Measurements from ENCODE around the gene C13orf42.
A peak's percentile ranks its signal among the peaks of the same experiment; 100 is the strongest.
"Not testable (repeated sequence)": the region's sequence is repeated elsewhere in the genome, so short reads cannot be mapped to it uniquely, and the experiment has no call there.

The C13orf42 gene

DNA sequence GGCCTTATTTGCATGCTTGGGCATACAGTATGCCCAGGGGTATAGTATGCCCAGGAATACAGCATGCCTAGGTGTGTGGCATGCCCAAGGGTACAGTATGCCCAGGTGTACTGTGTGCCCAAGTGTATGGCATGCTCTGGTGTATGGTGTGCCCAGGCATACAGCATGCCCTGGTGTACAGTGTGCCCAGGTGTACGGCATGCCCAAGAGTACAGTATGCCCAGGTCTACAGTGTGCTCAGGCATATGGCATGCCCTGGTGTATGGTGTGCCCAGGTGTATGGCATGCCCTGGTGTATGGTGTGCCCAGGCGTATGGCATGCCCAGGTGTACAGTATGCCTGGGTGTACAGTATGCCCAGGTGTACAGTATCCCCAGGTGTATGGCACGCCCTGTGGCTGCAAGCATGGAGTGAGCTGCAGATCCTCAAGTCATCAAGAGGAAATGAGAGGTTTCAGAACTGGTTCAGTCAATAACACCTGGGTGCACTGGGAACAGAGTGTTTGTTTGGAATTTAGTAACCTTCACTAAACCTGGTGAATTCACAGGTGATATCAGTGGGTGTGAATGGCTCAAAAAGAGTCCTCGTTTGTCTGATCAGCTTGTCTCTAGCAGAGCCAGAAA lies 7.8 kb upstream of the C13orf42 start:
- DNase-seq = no peak

GRCh38 chr13:51113969-51114368 lies 2.9 kb upstream of the C13orf42 start:
- DNase-seq = no peak

GRCh38 chr13:51113186-51113881 lies 2.3 kb upstream of the C13orf42 start:
- no peak for DNase-seq

GRCh38 chr13:51112771-51113170 lies 1.7 kb upstream of the C13orf42 start:
- no peak for DNase-seq

GRCh38 chr13:51111997-51112396 lies 923 bp upstream of the C13orf42 start:
- no peak for DNase-seq

GRCh38 chr13:51107996-51108395 lies 3.1 kb downstream of the C13orf42 start:
- DNase-seq = no peak

DNA sequence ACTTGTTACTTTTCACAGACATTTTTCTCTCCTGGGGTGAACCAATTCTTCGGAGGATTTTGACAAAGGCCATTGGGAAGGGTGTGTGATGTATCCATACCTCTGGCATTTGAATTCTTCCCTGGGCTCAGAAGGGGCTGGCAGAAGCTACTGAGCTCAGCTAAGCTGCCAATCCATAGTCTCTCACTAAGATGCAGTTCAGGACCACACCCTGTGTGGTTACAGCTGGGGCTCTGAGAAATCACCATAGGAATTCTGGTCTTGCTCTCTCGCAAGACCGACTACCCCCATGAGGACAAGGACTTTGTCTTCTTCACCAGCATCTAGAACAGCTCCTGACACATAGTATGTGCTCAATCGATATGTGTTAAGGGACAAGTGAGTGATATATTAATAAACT lies 6.0 kb downstream of the C13orf42 start:
- no peak for DNase-seq

GRCh38 chr13:51101636-51102235 lies 9.3 kb downstream of the C13orf42 start:
- no peak for DNase-seq

DNA sequence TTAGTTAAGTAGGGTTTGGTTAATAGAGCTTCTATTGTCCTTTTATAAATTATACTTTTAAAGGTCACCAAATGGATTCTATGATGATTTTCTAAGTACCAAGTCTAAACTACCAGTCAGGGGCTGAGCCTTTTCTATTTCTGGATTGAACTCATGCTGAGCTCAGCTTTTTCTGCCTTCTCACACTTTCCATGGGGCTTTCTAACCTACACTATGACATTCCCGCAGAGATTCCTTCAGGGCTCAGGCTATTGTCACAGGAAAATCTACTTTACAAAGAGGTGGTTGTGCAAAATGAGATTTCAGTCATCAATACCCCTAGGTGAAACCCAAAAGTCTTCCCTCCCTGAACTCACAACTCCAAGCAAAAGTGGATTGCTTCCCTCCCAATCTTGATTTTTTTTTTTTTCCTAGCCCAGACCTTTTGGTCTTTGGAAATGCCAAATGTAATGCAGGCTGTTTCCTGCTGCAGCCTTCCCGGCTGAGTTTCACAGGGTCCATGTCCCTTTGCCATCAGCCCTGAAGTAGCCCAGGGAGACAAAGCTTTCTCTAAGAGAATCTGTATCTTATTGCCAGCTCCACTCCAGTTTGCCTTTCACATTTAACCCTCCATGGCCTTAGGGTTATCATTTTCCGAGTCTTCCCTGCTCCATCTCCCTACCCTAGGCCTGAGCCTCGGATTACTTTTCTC lies 13.6 kb downstream of the C13orf42 start:
- no peak for DNase-seq

GRCh38 chr13:51096131-51096530 lies 14.9 kb downstream of the C13orf42 start:
- no peak for DNase-seq

DNA sequence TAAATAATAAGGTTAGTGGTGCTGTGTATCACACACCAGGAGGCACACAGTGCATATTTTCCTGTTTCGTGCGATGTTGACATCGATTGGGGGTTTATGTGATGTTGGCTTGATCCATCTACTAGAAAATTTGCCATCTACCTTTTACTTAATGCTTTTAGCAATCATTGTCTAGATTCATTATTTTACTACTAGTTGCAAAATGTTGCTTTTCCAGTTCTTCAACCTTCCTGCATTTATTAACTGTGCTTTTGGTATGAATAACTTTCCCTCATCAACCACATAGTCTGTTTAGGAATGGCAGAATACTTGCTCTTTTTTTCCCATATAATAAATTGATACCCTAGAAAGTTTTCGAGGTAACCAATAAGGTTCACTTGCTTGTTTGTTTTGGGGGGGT lies 17.5 kb downstream of the C13orf42 start:
- no peak for DNase-seq

- no peak for DNase-seq
Measured at GRCh38 chr13:51091839-51092238, 19.2 kb downstream of the C13orf42 start.

GRCh38 chr13:51083706-51084105 lies 27.4 kb downstream of the C13orf42 start:
- no peak for DNase-seq

DNA sequence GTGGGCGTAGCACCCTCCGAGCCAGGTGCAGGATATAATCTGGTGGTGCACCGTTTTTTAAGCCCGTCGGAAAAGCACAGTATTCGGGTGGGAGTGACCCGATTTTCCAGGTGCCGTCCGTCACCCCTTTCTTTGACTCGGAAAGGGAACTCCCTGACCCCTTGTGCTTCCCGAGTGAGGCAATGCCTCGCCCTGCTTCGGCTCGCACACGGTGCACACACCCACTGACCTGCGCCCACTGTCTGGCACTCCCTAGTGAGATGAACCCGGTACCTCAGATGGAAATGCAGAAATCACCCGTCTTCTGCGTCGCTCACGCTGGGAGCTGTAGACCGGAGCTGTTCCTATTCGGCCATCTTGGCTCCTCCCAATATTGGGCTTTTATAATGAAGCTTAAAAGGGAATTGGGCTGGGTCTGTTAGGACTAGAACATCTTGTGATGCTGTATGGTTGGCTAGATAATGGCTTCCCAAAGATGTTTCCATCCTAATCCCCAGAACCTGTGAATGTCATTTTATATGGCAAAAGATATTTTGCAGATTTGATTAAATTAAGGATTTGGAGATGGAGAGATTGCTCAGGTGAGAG lies 30.5 kb downstream of the C13orf42 start:
- DNase-seq = not testable (repeated sequence)

DNA sequence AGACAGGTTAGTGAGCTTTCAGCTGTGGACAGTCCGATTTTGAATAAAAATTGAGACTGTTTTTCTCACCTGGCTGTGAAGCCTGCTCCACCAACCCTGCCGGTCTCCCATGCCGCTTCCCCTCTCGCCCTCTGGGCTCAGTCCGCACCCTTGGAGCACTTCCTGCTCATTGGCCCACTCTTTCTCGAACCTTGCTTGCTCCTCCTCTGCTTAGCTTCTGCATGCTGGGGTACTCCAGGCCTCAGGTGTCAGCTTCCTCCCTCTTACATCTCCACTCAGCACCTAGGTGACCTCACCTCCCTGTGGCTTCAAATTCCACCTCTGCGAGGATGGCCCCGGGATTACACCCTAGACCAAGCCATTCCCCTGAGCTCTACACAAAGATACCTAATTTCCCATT lies 39.6 kb downstream of the C13orf42 start:
- no peak for DNase-seq

DNA sequence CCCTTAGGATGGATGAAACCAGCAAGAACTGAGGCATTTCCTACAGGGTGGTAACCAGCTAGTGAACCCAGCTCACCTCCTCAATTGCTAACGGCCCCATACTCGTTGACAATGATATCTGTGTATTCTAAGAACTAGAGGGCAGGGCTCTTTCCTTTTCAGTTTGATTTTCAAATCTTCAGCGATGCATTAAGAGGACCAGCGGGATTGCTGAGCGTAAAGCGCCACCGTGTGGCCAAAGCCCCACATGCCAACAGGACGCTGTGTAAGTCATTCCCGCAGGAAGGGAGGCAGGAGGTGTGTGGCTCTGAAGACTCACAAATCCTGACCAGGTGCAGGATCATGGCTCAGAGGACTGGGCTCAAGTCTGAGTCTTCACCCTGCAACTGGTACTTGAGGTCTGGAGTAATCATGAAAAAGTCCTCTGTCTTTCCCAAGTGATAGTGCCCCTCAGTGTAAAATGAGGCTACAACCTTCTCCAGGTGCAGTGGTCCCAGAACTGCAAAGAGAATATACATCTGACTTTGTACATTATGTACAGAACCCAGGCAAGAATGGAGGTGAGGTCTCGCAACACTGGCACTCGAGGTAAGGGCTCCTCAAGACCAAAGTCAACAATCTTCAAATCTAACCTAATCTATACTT lies 40.9 kb downstream of the C13orf42 start:
- DNase-seq = peak; percentile 90

GRCh38 chr13:51068501-51068900 lies 42.6 kb downstream of the C13orf42 start:
- no peak for DNase-seq

GRCh38 chr13:51067706-51068105 lies 43.4 kb downstream of the C13orf42 start:
- no peak for DNase-seq

DNA sequence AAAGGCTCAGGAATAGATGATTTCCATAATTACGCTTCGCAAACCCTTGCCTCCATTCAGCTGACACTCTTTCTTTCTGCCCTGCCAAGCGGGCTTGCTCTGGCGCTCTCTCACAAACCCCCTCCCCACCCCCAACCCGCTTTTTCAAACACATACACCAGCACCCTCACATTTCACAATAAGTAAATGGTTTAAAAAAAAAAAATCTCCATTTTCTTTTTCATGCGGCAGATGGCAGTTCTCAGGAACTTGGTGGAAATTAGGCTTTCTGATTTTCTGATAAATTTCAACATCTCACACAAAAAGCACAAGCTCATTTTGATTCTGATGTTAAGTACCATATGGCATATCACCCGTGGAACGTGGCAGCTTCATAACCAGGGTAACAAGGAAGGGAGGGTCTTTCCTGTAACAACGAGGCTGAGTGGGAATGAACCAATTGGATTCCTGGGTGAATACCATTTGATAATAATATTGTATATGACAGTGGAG lies 43.8 kb downstream of the C13orf42 start:
- no peak for DNase-seq

DNA sequence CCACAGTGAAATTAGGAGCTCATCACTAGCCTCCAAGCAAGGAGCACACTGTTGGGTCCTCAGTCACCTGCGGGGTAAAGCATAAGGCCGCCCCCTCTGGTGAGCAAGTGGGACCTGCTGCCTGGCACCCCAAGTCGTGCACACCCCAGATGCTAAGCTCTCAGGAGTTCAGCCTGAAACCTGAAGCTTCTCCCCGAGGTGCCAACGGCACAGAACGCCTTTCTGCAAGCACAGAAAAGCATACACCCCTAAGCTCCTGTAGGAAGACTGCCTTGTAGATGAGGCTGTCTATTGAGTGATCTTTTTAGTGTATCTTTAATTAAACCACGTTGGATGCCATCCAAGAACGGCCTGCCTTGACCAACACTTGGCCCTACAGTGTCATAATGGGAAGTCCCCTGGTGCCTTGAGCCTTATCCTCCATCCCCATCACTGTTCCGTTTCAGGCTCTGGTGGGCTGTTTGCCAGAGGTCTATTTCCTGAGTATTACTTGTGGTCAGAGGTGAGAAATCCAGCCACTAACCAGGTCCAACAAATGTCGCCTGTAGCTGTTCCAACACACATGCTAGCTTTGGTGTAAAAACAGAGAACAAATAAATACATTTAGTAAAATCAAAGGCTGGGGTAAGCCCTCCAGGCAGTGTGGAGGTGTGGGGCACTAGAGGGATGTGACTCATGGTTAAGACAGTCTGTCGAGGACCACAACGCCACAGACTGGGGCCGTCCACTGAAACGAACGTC lies 44.8 kb downstream of the C13orf42 start:
- DNase-seq = no peak

GRCh38 chr13:51065372-51066090 lies 45.5 kb downstream of the C13orf42 start:
- DNase-seq = no peak
